Adipocyte (in vitro differentiated cells): ENCODE measurements around the gene TFF2.

Experiments used
- DNase-seq: peaks from one replicate; pipeline ENCODE4 v3.0.0-alpha.2; 2015; ENCODE audit warnings: low read depth
- H3K27me3 ChIP-seq: replicated peaks from 2 replicates; pipeline ENCODE4 v1.7.0; 2013; ENCODE audit warnings: mild to moderate bottlenecking, low read length, moderate library complexity; ENCODE audit not compliant: control insufficient read depth, insufficient read depth
- H3K36me3 ChIP-seq: 2 replicates; pipeline ENCODE4 v1.7.0; 2013; ENCODE audit warnings: low read length, mild to moderate bottlenecking, moderate library complexity; ENCODE audit not compliant: control insufficient read depth, insufficient read depth, severe bottlenecking
- H3K4me1 ChIP-seq: 2 replicates; pipeline ENCODE4 v1.7.0; 2013; ENCODE audit warnings: mild to moderate bottlenecking, low read length, moderate library complexity; ENCODE audit not compliant: control insufficient read depth, insufficient read depth
- H3K4me3 ChIP-seq: 2 replicates; pipeline ENCODE4 v1.7.0; 2013; ENCODE audit warnings: mild to moderate bottlenecking, low read length, moderate library complexity
- H3K9ac ChIP-seq: 2 replicates; pipeline ENCODE4 v1.7.0; 2013; ENCODE audit warnings: mild to moderate bottlenecking, low read length, moderate library complexity
- H3K9me3 ChIP-seq: 2 replicates; pipeline ENCODE4 v1.7.0; 2013; ENCODE audit warnings: mild to moderate bottlenecking, low read length, moderate library complexity; ENCODE audit not compliant: control insufficient read depth

Gene TFF2

GRCh38 chr21:42298237-42298636 lies 52.6 kb downstream of the TFF2 start:
- H3K27me3 ChIP-seq = peaks cover 63% of the 10 kb centered on the region
- H3K9me3 ChIP-seq = no peaks in the 10 kb centered on the region
- H3K4me1 ChIP-seq = no peaks in the 10 kb centered on the region
- H3K36me3 ChIP-seq = no peaks in the 10 kb centered on the region
- H3K9ac ChIP-seq = no peak overlapping the region
- no peak for DNase-seq
- H3K4me3 ChIP-seq = no peak overlapping the region

DNA sequence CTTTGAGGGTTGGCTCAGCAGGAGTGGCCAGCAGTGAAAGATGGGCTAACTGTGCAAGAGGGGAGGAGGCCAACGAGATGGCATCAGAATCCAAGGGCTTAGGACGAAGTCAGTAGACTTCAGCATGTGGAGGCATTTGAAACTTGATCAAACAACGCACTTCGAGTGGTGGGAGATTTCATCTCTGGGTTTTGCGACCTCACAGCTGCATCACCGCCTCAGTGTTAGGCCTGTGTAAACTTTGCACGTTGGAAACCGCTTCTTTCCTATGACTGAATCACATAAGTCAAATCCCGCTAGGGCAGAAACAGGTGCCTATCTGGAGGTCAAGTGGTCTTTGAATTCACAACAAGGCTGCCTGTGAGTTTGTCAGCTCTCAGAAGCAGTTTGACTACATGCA lies 53.4 kb downstream of the TFF2 start:
- Histone ChIP-seq H3K4me3 (no peak overlapping the region), H3K4me1 (no peaks in the 10 kb centered on the region)
- DNase-seq = no peak

GRCh38 chr21:42296501-42296900 lies 54.3 kb downstream of the TFF2 start:
- Histone ChIP-seq H3K27me3 (peaks cover 49% of the 10 kb centered on the region), H3K9me3 (no peaks in the 10 kb centered on the region), H3K4me3 (no peak overlapping the region), H3K9ac (no peak overlapping the region), H3K4me1 (no peaks in the 10 kb centered on the region), H3K36me3 (no peaks in the 10 kb centered on the region)
- no peak for DNase-seq

More for the DNA sequence above, 53.4 kb downstream of the TFF2 start:
- H3K9me3 ChIP-seq = no peaks in the 10 kb centered on the region
- no peaks in the 10 kb centered on the region for H3K36me3 ChIP-seq
- H3K9ac ChIP-seq = no peak overlapping the region
- H3K27me3 ChIP-seq = peaks cover 56% of the 10 kb centered on the region
